SJSA1 (cell line): ENCODE measurements around the gene LSP1. TPM values are rescaled to one million over a fixed set of nuclear protein-coding genes. Genes with fewer than 3 reads are reported as not detected.
A peak's percentile ranks its signal among the peaks of the same experiment; 100 is the strongest.

ENCODE experiments used
- DNase-seq, 2 experiments: peaks; one replicate each; pipeline ENCODE4 v3.0.0-alpha.2; 2015 to 2020; ENCODE audit warnings: low spot score in 2 of 2, low read depth in 1 of 2
- H3K27ac ChIP-seq: fragments of 250-450 bp; sonication (Bioruptor Pico); 2 replicates; pipeline ENCODE4 v1.5.1; 2020; ENCODE audit warnings: mild to moderate bottlenecking, moderate library complexity
- H3K27me3 ChIP-seq: fragments of 250-450 bp; sonication (Bioruptor Pico); replicated peaks from 2 replicates; pipeline ENCODE4 v1.5.1; 2020; ENCODE audit warnings: mild to moderate bottlenecking, moderate library complexity
- H3K36me3 ChIP-seq: fragments of 250-450 bp; sonication (Bioruptor Pico); 2 replicates; pipeline ENCODE4 v1.5.1; 2020; ENCODE audit warnings: mild to moderate bottlenecking
- H3K4me1 ChIP-seq: fragments of 250-450 bp; sonication (Bioruptor Pico); replicated peaks from 2 replicates; pipeline ENCODE4 v1.6.1; 2021; ENCODE audit warnings: mild to moderate bottlenecking
- H3K4me3 ChIP-seq: fragments of 250-450 bp; sonication (Bioruptor Pico); 2 replicates; pipeline ENCODE4 v1.5.1; 2020; ENCODE audit warnings: mild to moderate bottlenecking
- H3K9me3 ChIP-seq: fragments of 250-450 bp; sonication (Bioruptor Pico); replicated peaks from 2 replicates; pipeline ENCODE4 v1.5.1; 2020; ENCODE audit warnings: mild to moderate bottlenecking
- total RNA-seq: library from RNA; depleted of rRNA; stranded (reverse); fragments of >200 nt; shearing (Covaris generic); gene quantifications from 2 replicates; pipeline ENCODE4 v1.2.3, GENCODE V29; 2014

The LSP1 gene
- total RNA-seq, 1 experiment from 2014 or later, result 0.50 TPM

DNA sequence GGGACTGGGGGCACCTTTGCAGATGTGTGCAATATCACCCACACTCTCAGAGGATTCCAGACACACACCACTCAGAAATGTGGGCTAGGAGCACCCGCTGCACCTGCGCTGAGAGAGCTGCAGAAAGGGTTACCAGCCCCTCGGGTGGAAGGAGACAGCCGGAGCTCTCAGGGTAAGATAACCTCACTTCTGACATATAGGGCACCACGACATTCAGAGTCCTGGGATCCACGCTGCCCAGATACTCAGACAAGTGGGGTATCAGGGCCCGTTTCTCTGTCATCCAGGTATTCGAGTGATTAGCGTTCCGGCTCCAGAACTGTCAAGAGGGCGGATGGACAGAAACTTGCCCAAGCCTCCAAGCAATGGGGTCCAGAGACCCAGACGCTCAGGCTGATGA is 24.3 kb upstream of the LSP1 start:
- H3K4me1 ChIP-seq, result peaks cover 70% of the 10 kb centered on the region
- no peak overlapping the region for H3K4me3 ChIP-seq
- H3K27me3 ChIP-seq, result no peaks in the 10 kb centered on the region
- H3K36me3 ChIP-seq, result no peaks in the 10 kb centered on the region
- H3K9me3 ChIP-seq, result no peaks in the 10 kb centered on the region
- H3K27ac ChIP-seq, result no peak overlapping the region
- DNase-seq, result no peak

DNA sequence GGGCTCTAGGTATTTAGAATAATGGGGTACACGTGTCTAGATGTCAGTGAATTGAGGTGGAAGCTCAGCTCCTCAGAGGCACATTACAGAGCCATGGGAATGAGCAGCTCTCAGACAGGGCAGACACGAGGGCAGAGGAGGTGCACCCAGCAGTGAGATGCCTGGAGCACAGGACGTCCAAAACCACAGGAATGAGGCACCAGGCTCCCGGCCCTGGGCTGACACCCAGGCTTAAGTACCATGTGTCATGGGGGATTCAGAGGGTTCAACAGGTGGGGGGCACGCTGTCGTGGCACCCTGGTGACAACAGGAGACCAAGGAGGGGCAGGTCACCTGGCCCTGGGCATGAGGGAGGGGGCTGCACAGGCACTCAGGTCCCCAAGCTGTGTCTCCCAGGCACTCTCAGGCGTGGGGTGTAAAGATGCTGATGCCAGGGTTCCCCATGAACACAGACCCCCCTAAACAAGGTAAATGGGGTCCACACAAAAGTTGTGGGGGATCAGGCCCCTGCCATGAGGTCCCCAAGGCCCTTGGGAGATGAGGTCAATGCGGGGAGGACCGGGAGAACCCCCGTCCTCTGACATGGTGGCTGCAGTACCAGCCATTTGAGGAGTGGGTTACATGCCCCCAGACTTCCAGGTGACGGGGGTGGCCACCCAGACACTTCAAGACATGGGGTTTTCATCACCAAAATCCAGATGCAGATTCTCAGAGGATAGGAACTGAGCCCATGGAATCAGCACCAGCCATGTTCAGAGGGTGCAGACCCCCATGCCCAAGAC is 23.7 kb upstream of the LSP1 start:
- Histone ChIP-seq H3K4me3 (no peak overlapping the region), H3K27me3 (no peaks in the 10 kb centered on the region), H3K9me3 (no peaks in the 10 kb centered on the region), H3K36me3 (no peaks in the 10 kb centered on the region), H3K27ac (no peak overlapping the region), H3K4me1 (peaks cover 70% of the 10 kb centered on the region)
- DNase-seq, result peak; percentile 54 to 83

DNA sequence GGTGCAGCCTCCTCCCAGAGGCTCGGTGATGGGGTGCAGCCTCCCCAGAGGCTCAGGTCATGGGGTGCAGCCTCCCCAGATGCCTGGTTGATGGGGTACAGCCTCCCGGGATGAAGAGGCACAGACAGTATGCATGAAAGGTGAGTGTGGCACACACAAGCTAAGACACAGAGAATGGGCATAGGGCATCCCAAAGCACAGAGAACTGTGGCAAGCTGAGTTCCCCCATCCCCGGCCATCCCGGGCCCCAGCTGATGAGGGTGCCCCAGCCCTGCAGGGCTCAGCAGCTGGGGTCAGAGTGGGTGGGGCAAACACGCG is 22.9 kb upstream of the LSP1 start:
- peaks cover 70% of the 10 kb centered on the region for H3K4me1 ChIP-seq
- no peaks in the 10 kb centered on the region for H3K9me3 ChIP-seq
- no peak overlapping the region for H3K27ac ChIP-seq
- no peak for DNase-seq
- no peaks in the 10 kb centered on the region for H3K27me3 ChIP-seq
- H3K4me3 ChIP-seq, result no peak overlapping the region
- H3K36me3 ChIP-seq, result no peaks in the 10 kb centered on the region

DNA sequence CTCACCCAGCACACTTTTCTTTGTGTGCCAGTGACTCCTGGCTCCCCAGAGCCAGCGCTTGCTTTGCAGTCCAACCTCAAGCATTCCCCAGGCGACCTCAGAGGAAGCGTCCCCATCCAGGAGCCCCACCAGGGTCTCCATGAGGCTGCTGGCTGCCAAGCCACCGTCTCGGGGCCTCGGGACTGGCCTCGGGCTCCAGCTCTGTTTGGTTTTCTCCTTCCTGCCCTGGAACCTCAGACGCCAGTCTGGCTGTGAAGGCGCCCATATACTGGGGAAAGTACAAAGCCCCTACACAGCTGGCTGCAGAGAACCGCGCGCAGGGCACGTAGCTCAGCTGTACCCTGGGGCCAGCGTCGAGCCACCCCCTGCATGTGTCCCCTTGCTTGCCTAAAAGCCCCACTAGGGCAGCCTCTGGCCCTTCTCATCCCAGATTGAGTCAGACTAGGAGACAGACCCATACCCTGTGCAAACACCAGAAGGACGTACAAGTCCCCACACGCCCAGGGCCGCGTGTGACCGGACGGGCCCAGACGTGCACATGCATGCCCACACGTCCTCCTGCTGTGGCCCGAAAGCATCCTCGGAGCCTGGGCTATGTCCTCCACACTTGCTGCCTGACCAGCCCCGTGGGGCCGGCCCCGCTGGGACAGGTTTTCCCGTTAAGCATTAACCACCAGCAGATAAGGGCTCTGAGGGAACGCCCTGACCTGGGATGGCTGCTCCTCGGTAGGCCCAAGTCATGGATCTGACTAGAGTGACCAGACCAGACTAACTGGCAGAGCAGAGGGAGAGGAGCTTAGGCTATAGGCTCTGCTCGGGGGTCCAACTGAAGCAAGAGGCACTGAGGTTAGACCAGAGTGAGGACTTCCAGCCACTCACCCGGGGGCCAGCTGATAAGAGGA is 22.3 kb upstream of the LSP1 start:
- Histone ChIP-seq H3K36me3 (no peaks in the 10 kb centered on the region), H3K27ac (no peak overlapping the region), H3K4me1 (peaks cover 70% of the 10 kb centered on the region), H3K4me3 (no peak overlapping the region), H3K9me3 (no peaks in the 10 kb centered on the region), H3K27me3 (no peaks in the 10 kb centered on the region)
- DNase-seq, result peak; percentile 53 to 70

DNA sequence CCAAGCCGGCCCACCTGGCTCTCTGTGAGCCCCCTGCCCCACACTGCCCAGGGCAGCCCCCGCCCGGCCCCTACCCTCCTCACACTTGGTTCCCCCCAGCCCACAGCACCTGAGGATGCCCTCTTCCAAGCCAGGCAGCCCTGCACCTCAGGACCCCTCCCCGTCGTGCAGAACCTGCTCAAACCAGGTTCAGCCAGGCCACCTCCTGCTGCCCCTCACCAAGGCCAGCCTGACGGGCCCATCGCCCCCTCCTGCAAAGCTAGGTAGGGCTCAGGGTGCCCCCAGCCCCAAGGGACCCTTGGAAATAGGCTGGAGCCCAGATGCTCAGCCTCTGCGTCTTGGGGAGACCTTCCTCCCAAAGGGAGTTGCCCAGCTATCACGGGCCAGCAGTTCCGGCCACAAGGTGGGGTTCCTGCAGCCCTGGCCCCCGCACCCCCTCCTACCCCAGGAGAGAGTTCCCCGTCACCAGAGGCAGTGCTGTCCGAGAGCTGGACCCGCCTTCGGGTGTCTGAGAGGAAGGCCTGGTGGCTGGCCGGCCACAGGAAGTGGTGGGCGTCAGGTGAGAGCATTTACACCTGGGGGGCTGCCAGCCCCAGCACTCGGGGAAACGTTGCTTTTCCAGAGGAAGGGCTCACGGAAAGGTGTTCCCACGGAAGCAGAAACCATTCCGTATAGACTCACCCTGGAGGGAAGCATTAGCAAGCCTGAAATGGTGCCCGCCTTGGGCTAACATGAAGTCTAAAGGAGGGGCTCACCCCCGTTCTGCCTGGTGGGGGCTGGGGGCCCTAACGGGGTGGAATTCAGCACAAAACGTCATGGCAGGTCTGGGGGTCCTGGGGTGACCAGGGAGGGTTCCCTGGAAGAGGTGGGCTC is 21.3 kb upstream of the LSP1 start:
- H3K36me3 ChIP-seq, result no peaks in the 10 kb centered on the region
- DNase-seq, result no peak
- no peaks in the 10 kb centered on the region for H3K27me3 ChIP-seq
- H3K4me3 ChIP-seq, result no peak overlapping the region
- H3K27ac ChIP-seq, result no peak overlapping the region
- peaks cover 60% of the 10 kb centered on the region for H3K4me1 ChIP-seq
- H3K9me3 ChIP-seq, result no peaks in the 10 kb centered on the region

DNA sequence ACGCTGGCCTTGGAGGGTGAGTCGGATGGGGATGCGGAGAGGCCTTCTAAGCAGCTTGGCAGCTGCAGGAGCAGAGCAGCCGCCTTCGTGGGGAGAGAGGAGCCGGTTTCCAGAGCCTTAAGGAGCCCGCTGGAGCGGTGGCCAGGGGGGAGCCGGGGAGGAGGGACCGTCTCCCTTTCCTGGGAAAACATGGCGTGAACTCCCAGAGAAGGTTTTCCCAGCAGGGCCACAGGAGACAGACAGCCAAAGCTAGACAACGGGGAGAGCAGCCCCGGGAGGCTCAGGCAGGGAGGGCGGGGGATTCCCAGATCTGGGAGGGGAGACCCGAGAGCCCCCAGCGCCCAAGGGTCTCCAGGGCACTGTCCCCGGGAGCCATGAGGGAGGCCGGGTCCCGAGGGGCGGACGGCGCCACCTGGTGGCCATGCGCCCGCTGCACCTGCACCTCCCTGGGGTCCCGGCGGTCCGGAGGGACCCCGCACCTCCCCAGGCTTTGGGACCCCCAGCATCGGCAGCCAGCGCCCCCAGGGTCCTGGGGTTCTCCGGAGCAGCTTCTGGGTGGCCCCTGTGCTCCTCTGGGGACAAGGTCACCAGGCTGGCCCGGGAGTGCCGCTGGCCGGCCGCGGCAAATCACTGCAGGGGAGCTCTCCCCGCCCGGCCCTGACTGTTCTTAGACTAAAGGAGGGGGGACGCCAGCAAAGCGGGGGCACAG is 20.5 kb upstream of the LSP1 start:
- H3K36me3 ChIP-seq, result no peaks in the 10 kb centered on the region
- peaks cover 53% of the 10 kb centered on the region for H3K4me1 ChIP-seq
- no peak overlapping the region for H3K27ac ChIP-seq
- H3K9me3 ChIP-seq, result no peaks in the 10 kb centered on the region
- DNase-seq, result peak in 1 of 2 experiments; percentile 53
- no peaks in the 10 kb centered on the region for H3K27me3 ChIP-seq
- no peak overlapping the region for H3K4me3 ChIP-seq

DNA sequence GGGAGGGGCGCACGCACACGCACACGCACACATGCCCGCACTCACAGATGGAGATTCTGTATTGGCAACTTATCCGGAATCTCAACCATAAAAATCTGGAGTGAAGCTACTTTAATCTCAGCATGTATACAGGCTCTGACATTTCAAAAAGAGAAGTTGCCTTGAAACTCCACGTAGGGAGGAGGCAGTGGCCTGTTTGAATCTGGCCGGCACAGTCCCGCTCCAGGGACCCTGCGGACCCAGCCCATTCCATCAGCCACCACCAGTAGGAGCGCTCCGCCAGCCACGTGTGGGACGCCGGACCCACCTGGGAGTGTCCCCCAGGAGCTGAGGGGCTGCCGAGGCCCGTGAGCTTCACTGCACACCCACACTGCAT is 20.0 kb upstream of the LSP1 start:
- DNase-seq, result no peak
- Histone ChIP-seq H3K27ac (no peak overlapping the region), H3K36me3 (no peaks in the 10 kb centered on the region), H3K4me3 (no peak overlapping the region), H3K4me1 (peaks cover 51% of the 10 kb centered on the region), H3K27me3 (no peaks in the 10 kb centered on the region), H3K9me3 (no peaks in the 10 kb centered on the region)

DNA sequence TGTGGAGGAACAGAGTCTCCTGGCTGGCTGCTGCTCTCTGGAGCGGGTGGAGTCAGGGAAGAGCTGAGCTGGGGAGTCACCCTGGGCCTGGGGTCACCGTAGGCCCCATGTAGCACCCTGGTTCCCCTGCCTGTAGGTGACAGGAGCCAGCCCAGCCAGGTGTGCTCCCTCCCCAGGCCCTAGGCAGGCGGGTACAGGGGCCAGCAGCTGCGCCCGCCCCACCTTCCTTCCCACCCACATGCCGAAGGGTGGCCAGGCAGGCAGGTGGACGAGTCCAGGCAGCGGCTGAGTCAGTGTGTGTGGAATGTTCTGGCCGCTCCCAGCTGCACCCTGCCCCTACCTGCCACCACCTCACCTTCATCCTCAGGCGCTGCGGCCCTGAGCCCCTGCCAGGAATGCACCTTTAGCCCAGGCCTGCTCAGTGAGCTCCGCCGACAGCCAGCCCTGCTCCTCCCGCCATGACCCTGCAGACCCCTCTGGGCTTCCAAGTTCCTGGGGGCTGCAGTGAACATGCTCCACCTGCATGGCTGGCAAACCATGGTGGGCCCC is 18.7 kb upstream of the LSP1 start:
- no peaks in the 10 kb centered on the region for H3K27me3 ChIP-seq
- H3K36me3 ChIP-seq, result no peaks in the 10 kb centered on the region
- H3K9me3 ChIP-seq, result no peaks in the 10 kb centered on the region
- no peak overlapping the region for H3K4me3 ChIP-seq
- peaks cover 39% of the 10 kb centered on the region for H3K4me1 ChIP-seq
- no peak overlapping the region for H3K27ac ChIP-seq
- no peak for DNase-seq

DNA sequence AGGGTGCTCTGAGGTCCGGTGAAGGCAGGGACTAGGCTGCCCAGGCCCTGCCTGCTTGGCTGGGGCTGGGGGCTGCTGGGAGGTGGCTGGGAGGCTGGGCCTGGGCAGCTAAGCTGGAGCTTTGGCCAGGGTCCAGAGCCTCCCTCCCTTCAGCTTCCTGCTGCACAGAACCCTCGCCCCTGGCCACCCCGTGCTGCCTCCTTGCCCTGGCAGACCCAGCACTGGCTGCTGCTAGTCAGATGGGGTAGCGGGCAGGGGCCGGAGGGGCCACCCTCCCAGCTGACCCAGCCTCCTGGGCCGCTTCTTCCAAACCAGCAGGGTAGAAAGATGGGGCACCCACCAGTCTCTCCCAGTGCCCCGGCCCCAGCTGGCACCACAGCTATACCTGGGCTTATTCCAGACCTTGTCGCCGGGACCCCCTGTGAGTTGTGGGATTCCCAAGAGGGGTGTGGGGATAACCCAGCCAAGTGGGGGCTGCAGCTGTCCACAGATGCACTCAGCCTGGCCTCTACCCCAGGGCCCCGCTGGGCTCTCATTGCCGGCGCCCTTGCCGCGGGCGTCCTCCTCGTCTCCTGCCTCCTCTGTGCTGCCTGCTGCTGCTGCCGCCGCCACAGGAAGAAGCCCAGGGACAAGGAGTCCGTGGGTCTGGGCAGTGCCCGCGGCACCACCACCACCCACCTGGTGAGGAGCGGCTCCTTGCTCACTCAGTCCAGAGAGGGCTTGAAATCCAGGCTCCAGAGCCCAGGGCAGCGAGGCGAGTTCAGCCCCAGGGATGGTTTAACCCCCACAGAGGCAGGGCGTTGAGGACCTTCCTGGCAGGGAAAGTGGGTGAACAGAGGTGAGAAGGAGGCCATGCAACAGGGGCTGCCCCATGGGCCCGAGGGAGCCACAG is 17.9 kb upstream of the LSP1 start, which contains the start of gene SYT8:
SYT8 (plus strand) TSS at position 212 of the 892 bp plus-strand sequence; CDS start at position 328, 116 bp downstream.
- H3K4me1 ChIP-seq, result peaks cover 30% of the 10 kb centered on the region

DNA sequence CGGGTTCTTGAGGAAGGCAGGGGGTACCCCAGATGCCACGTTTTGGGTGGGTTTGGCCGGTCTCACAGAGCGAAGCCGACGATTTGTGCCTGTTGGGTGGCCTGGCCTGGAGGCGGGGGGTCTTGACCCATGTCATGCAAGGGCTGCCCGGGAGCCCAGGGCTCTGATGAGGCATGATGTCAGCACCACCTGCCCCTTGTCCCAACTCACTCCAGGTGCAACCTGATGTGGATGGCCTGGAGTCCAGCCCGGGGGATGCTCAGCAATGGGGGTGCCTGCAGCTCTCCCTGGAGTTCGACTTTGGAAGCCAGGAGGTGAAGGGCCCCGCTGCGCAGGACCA is 17.2 kb upstream of the LSP1 start:
- no peaks in the 10 kb centered on the region for H3K27me3 ChIP-seq
- no peaks in the 10 kb centered on the region for H3K9me3 ChIP-seq
- DNase-seq, result no peak
- no peak overlapping the region for H3K4me3 ChIP-seq
- peaks cover 24% of the 10 kb centered on the region for H3K4me1 ChIP-seq
- H3K27ac ChIP-seq, result no peak overlapping the region
- H3K36me3 ChIP-seq, result no peaks in the 10 kb centered on the region

More for the DNA sequence above, 17.9 kb upstream of the LSP1 start, which contains the start of gene SYT8:
- no peak within 1 kb of the TSS for H3K4me3 ChIP-seq
- H3K27ac ChIP-seq, result no peak within 1 kb of the TSS
- H3K27me3 ChIP-seq, result no peaks in the 10 kb centered on the region
- no peaks in the 10 kb centered on the region for H3K36me3 ChIP-seq
- DNase-seq, result no peak
- H3K9me3 ChIP-seq, result no peaks in the 10 kb centered on the region

DNA sequence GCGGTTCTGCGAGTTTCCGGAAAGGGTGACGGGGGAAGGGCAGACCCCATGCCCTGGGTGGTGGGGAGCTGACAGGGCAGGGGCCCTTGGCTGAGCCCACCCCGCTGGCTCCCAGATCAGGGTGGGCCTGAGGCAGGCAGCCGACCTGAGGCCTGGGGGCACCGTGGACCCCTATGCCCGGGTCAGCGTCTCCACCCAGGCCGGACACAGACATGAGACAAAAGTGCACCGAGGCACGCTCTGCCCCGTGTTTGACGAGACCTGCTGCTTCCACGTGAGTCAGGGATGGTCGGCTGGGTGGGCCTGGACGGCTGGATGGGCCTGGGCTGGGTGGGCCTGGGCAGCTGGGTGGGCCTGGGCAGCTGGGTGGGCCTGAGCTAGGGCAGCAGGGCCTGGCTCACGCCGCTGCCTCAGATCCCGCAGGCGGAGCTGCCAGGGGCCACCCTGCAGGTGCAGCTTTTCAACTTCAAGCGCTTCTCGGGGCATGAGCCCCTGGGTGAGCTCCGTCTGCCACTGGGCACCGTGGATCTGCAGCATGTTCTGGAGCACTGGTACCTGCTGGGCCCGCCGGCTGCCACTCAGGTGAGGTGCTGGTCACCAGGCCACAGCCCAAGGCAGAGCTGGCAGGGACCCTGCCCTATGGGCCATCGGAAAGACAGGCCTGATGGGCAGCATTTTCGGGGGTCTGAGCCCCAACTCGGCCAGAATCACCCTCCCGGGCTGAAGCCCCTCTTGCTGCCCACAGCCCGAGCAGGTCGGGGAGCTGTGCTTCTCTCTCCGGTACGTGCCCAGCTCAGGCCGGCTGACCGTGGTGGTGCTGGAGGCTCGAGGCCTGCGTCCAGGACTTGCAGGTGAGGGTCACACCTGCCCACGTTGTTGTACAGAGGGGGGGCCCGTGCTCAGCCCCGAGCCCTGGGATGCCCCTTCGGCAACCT is 16.6 kb upstream of the LSP1 start:
- Histone ChIP-seq H3K27ac (no peak overlapping the region), H3K9me3 (no peaks in the 10 kb centered on the region), H3K27me3 (no peaks in the 10 kb centered on the region), H3K36me3 (no peaks in the 10 kb centered on the region), H3K4me1 (peaks cover 19% of the 10 kb centered on the region), H3K4me3 (no peak overlapping the region)
- no peak for DNase-seq
